ENCODE measurements around the gene OR1D2.

DNA sequence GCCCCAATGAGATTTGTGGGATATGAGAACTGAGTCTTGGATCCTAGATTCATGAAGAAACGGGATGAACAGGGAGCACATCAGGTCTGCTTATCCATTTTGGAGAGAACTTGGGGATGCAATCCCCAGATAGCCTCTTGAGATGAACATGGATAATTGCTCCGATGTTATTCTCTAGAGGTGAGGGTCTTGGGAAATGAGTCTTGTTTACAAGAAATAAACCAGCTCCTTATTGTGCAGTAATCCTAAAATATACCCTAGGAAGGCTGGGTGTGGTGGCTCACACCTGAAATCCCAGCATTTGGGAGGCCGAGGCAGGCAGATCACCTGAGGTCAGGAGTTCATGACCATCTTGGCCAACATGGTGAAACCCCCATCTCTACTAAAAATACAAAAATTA lies at the start of gene OR1D2:
- TF ChIP-seq, protein P1, sequence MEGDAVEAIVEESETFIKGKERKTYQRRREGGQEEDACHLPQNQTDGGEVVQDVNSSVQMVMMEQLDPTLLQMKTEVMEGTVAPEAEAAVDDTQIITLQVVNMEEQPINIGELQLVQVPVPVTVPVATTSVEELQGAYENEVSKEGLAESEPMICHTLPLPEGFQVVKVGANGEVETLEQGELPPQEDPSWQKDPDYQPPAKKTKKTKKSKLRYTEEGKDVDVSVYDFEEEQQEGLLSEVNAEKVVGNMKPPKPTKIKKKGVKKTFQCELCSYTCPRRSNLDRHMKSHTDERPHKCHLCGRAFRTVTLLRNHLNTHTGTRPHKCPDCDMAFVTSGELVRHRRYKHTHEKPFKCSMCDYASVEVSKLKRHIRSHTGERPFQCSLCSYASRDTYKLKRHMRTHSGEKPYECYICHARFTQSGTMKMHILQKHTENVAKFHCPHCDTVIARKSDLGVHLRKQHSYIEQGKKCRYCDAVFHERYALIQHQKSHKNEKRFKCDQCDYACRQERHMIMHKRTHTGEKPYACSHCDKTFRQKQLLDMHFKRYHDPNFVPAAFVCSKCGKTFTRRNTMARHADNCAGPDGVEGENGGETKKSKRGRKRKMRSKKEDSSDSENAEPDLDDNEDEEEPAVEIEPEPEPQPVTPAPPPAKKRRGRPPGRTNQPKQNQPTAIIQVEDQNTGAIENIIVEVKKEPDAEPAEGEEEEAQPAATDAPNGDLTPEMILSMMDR (IDR thresholded peaks at IDR 0.05) = no peak
- TF ChIP-seq, protein P2, sequence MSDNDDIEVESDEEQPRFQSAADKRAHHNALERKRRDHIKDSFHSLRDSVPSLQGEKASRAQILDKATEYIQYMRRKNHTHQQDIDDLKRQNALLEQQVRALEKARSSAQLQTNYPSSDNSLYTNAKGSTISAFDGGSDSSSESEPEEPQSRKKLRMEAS (IDR thresholded peaks at IDR 0.05; ENCODE audit: low read depth) = no peak
- no peak for TF ChIP-seq RFX5 (IDR thresholded peaks at IDR 0.05; ENCODE audit: low read length)
- TF ChIP-seq, protein P3, sequence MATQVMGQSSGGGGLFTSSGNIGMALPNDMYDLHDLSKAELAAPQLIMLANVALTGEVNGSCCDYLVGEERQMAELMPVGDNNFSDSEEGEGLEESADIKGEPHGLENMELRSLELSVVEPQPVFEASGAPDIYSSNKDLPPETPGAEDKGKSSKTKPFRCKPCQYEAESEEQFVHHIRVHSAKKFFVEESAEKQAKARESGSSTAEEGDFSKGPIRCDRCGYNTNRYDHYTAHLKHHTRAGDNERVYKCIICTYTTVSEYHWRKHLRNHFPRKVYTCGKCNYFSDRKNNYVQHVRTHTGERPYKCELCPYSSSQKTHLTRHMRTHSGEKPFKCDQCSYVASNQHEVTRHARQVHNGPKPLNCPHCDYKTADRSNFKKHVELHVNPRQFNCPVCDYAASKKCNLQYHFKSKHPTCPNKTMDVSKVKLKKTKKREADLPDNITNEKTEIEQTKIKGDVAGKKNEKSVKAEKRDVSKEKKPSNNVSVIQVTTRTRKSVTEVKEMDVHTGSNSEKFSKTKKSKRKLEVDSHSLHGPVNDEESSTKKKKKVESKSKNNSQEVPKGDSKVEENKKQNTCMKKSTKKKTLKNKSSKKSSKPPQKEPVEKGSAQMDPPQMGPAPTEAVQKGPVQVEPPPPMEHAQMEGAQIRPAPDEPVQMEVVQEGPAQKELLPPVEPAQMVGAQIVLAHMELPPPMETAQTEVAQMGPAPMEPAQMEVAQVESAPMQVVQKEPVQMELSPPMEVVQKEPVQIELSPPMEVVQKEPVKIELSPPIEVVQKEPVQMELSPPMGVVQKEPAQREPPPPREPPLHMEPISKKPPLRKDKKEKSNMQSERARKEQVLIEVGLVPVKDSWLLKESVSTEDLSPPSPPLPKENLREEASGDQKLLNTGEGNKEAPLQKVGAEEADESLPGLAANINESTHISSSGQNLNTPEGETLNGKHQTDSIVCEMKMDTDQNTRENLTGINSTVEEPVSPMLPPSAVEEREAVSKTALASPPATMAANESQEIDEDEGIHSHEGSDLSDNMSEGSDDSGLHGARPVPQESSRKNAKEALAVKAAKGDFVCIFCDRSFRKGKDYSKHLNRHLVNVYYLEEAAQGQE (IDR thresholded peaks at IDR 0.05; ENCODE audit: low read depth, low read length) = no peak
- TF ChIP-seq TEAD4 (IDR thresholded peaks at IDR 0.05; ENCODE audit: borderline replicate concordance, insufficient read depth) = no peak
- no peak for TF ChIP-seq EZH2phosphoT487 (IDR thresholded peaks at IDR 0.05; ENCODE audit: borderline replicate concordance, low read depth)
- TF ChIP-seq POLR2AphosphoS5 (IDR thresholded peaks at IDR 0.05; ENCODE audit: low read depth, low read length) = no peak
- TF ChIP-seq NFIC (IDR thresholded peaks at IDR 0.05; ENCODE audit: borderline replicate concordance) = no peak
- TF ChIP-seq YY1 (IDR thresholded peaks at IDR 0.05; ENCODE audit: low read depth) = no peak
- TF ChIP-seq, protein P4, sequence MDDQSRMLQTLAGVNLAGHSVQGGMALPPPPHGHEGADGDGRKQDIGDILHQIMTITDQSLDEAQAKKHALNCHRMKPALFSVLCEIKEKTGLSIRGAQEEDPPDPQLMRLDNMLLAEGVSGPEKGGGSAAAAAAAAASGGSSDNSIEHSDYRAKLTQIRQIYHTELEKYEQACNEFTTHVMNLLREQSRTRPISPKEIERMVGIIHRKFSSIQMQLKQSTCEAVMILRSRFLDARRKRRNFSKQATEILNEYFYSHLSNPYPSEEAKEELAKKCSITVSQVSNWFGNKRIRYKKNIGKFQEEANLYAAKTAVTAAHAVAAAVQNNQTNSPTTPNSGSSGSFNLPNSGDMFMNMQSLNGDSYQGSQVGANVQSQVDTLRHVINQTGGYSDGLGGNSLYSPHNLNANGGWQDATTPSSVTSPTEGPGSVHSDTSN (IDR thresholded peaks at IDR 0.05) = no peak
